Psoas muscle (tissue), 8 donors: ENCODE results near the gene TMEM106B. TPM values are rescaled to one million over a fixed set of nuclear protein-coding genes. Genes with fewer than 3 reads are reported as not detected.
A peak's percentile ranks its signal among the peaks of the same experiment; 100 is the strongest.

ENCODE experiments used
- ATAC-seq, 4 donors: fragments of 200-7000 bp; cut with Tn5 transposase; one replicate each; pipeline ENCODE4 v1.9.1; 2020; ENCODE audit warnings: moderate library complexity in 3 of 4, mild to moderate bottlenecking in 2 of 4
- DNase-seq, 2 donors: peaks; one replicate each; pipeline ENCODE4 v3.0.0-alpha.2; 2020
- H3K27ac ChIP-seq: fragments of 200-600 bp; one replicate; pipeline ENCODE4 v1.8.0; 2022
- H3K27me3 ChIP-seq, 3 donors: fragments of 200-600 bp in 1 of 3; one replicate each; pipeline versions ENCODE4 v1.6.1 to v1.8.0; 2013 to 2022; ENCODE audit warnings: low read length in 2 of 3, mild to moderate bottlenecking in 2 of 3, moderate library complexity in 1 of 3; ENCODE audit not compliant: insufficient read depth in 3 of 3
- H3K36me3 ChIP-seq, 2 donors: fragments of 200-600 bp in 1 of 2; one replicate each; pipeline versions ENCODE4 v1.6.1 to v1.8.0; 2013 to 2022; ENCODE audit warnings: low read depth in 1 of 2, mild to moderate bottlenecking in 1 of 2, moderate library complexity in 1 of 2; ENCODE audit not compliant: insufficient read depth in 1 of 2
- H3K4me1 ChIP-seq: fragments of 200-600 bp; one replicate; pipeline ENCODE4 v1.8.0; 2022
- H3K4me3 ChIP-seq: fragments of 200-600 bp; one replicate; pipeline ENCODE4 v1.8.0; 2022; ENCODE audit warnings: mild to moderate bottlenecking
- H3K9me3 ChIP-seq: fragments of 200-600 bp; one replicate; pipeline ENCODE4 v1.8.0; 2022
- CTCF ChIP-seq: fragments of 200-600 bp; IDR thresholded peaks from one replicate; pipeline ENCODE4 v1.8.0; 2022; ENCODE audit warnings: antibody characterized with exemption
- WGBS, 3 donors: extraction: QIAGEN DNeasy Blood & Tissue Kit; methylation state at CpG; one replicate each; pipeline versions ENCODE4 v1.1.6 to v1.1.7; 2013; 5-methylcytosine and 5-hydroxymethylcytosine counted together
- intact Hi-C, 2 donors: fragments of 100-400 bp; cut with DNase I; formaldehyde crosslinking; loops; one replicate each; pipeline versions ENCODE4 v1.11.0 to v1.14.2; 2022
- polyA plus RNA-seq, 3 donors: library from polyadenylated mRNA; stranded (reverse); fragments of 200-250 nt; gene quantifications; one replicate each; pipeline ENCODE4 v1.2.3, GENCODE V29; 2013
- total RNA-seq, 4 donors: library from RNA; stranded (reverse); fragmentation: NEBNext Ultra II Directional in 2 of 4; extraction: Animal tissue kit (Norgen Biotek cat#: 25700) in 2 of 4; gene quantifications; one replicate each; pipeline versions ENCODE4 v1.2.1 to v1.2.4, GENCODE V29; 2021 to 2023
- donor health status: healthy with polysubstance abuse.
- donor health status: DM: no; HTN: no; CAD: no; lungs with moderate emphysema.
- donor health status: Bipolar disorder and iron deficiency.
- donor health status: healthy.
- donor health status: DM: yes; HTN: yes; CAD: no.
- donor health status: DM: no; HTN: no; CAD: no.
- donor health status: DM: no; HTN: no; CAD: no.
- donor health status: DM: yes; HTN: yes; CAD: no.

TMEM106B gene
- total and polyA plus RNA-seq, 7 donors, result 12.5 to 47.1 (median 31.7) TPM

- TF ChIP-seq CTCF, result no peak
- Histone ChIP-seq H3K4me3 (no peak overlapping the region), H3K4me1 (no peaks in the 10 kb centered on the region), H3K27ac (no peak overlapping the region), H3K9me3 (no peaks in the 10 kb centered on the region), H3K36me3 (no peaks in the 10 kb centered on the region), H3K27me3 (no peaks in the 10 kb centered on the region)
- WGBS, 3 donors, result 36 to 45% (median 38%) methylated on average over 2 of the region's 2 CpGs
- no peak for DNase-seq
- ATAC-seq, result no peak
- intact Hi-C loops, result no loop called here
Measured at GRCh38 chr7:12207046-12207445, 4.0 kb upstream of the TMEM106B start.

GRCh38 chr7:12209221-12209620 is 1.9 kb upstream of the TMEM106B start:
- Histone ChIP-seq H3K27ac (no peak overlapping the region), H3K4me1 (peaks cover 12% of the 10 kb centered on the region), H3K4me3 (no peak overlapping the region), H3K9me3 (no peaks in the 10 kb centered on the region), H3K27me3 (no peaks in the 10 kb centered on the region), H3K36me3 (no peaks in the 10 kb centered on the region)
- intact Hi-C loops, result no loop called here
- ATAC-seq, result no peak
- no peak for TF ChIP-seq CTCF
- WGBS, 3 donors, result 46 to 56% (median 55%) methylated on average over 1 of the region's 1 CpG
- DNase-seq, result no peak

- intact Hi-C loops, result no loop called here
- Histone ChIP-seq H3K9me3 (no peaks in the 10 kb centered on the region), H3K27me3 (no peaks in the 10 kb centered on the region), H3K4me1 (peaks cover 12% of the 10 kb centered on the region), H3K27ac (peak overlapping the region; percentile 93), H3K4me3 (peak overlapping the region; percentile 89), H3K36me3 (peaks cover 0 to 8% of the 10 kb centered on the region in 2 donors)
- TF ChIP-seq CTCF, result no peak
- WGBS, 3 donors, result 2% methylated on average over 26 of the region's 26 CpGs
- DNase-seq (peak in 1 of 2 donors; percentile 16), ATAC-seq (peak; percentile 52 to 64 (median 60))
Measured at GRCh38 chr7:12210179-12211053, 678 bp upstream of the TMEM106B start.

- TF ChIP-seq CTCF, result no peak
- Histone ChIP-seq H3K4me3 (peak overlapping the region; percentile 89), H3K27ac (peak overlapping the region; percentile 93), H3K4me1 (peaks cover 12% of the 10 kb centered on the region), H3K36me3 (peaks cover 0 to 23% of the 10 kb centered on the region in 2 donors), H3K27me3 (no peaks in the 10 kb centered on the region), H3K9me3 (no peaks in the 10 kb centered on the region)
- intact Hi-C loops, result no loop called here
- ATAC-seq (no peak), DNase-seq (no peak)
- 25 to 28% (median 27%) methylated on average over 9 of the region's 9 CpGs for WGBS, 3 donors
Measured at GRCh38 chr7:12211711-12212485, 804 bp downstream of the TMEM106B start.
